IMR-90 (cell line): Measurements from ENCODE around the gene HKDC1. TPM values are rescaled to one million over a fixed set of nuclear protein-coding genes. Genes with fewer than 3 reads are reported as not detected.

Experiments
- ATAC-seq: fragments of 200-7000 bp; cut with Tn5 transposase; 2 replicates; pipeline ENCODE4 v1.9.1; 2020; ENCODE audit warnings: low read depth, mild to moderate bottlenecking, moderate library complexity
- BruUV-seq: library from RNA; stranded (reverse); fragments of 400-500 nt; replicated peaks from 2 replicates; lab custom pipeline; 2021; lab: Mats Ljungman, UMichigan
- CTCF ChIA-PET: fragments of 300-600 bp; formaldehyde crosslinking; extraction: SDS; loops from one replicate; lab custom pipeline; 2021; ENCODE audit warnings: antibody characterized with exemption; lab: Yijun Ruan, JAX
- POLR2A ChIA-PET: fragments of 300-600 bp; sonication (Branson Sonifier 250); formaldehyde crosslinking; loops from one replicate; lab custom pipeline; 2022; ENCODE audit warnings: antibody characterized with exemption; ENCODE audit not compliant: unreplicated experiment; lab: Charles Lee
- DNase-seq: peaks from one replicate; pipeline ENCODE4 v3.0.0; 2013
- H2AFZ ChIP-seq: replicated peaks from 2 replicates; pipeline ENCODE3; 2013; ENCODE audit warnings: low read length, mild to moderate bottlenecking; ENCODE audit not compliant: poor library complexity
- H2AK5ac ChIP-seq: 2 replicates; pipeline ENCODE4 v1.6.1; 2013; ENCODE audit warnings: low read depth, low read length, inconsistent platforms
- H2AK9ac ChIP-seq: replicated peaks from 2 replicates; pipeline ENCODE3; 2013; ENCODE audit warnings: mild to moderate bottlenecking, low read depth, low read length, moderate library complexity; ENCODE audit not compliant: poor library complexity
- H2BK120ac ChIP-seq: 2 replicates; pipeline ENCODE4 v1.6.1; 2013; ENCODE audit warnings: low read depth, low read length, inconsistent platforms
- H2BK15ac ChIP-seq: 3 replicates; pipeline ENCODE4 v1.6.1; 2013; ENCODE audit warnings: low read depth, low read length, inconsistent platforms
- H2BK20ac ChIP-seq: 2 replicates; pipeline ENCODE4 v1.6.1; 2013; ENCODE audit warnings: low read depth, mild to moderate bottlenecking, inconsistent platforms, low read length, moderate library complexity
- H2BK5ac ChIP-seq: 2 replicates; pipeline ENCODE4 v1.6.1; 2013; ENCODE audit warnings: mild to moderate bottlenecking, low read depth, low read length, inconsistent platforms; ENCODE audit not compliant: poor library complexity, severe bottlenecking
- H3K14ac ChIP-seq: replicated peaks from 2 replicates; pipeline ENCODE4 v1.6.1; 2013; ENCODE audit warnings: low read depth, low read length, inconsistent platforms
- H3K18ac ChIP-seq: 2 replicates; pipeline ENCODE4 v1.6.1; 2013; ENCODE audit warnings: low read depth, low read length, control low read depth
- H3K23ac ChIP-seq: 2 replicates; pipeline ENCODE4 v1.6.1; 2013; ENCODE audit warnings: low read depth, low read length, inconsistent platforms
- H3K27ac ChIP-seq: 2 replicates; pipeline ENCODE4 v1.5.1; 2013; ENCODE audit warnings: mild to moderate bottlenecking, control low read depth, low read length; ENCODE audit not compliant: insufficient read depth
- H3K27me3 ChIP-seq: 2 replicates; pipeline ENCODE4 v1.6.1; 2013; ENCODE audit warnings: low read length; ENCODE audit not compliant: control insufficient read depth, insufficient read depth
- H3K36me3 ChIP-seq: 2 replicates; pipeline ENCODE4 v1.6.1; 2013; ENCODE audit warnings: low read length, mixed read lengths; ENCODE audit not compliant: control insufficient read depth, insufficient read depth
- H3K4ac ChIP-seq: 2 replicates; pipeline ENCODE4 v1.6.1; 2013; ENCODE audit warnings: low read depth, low read length, inconsistent platforms
- H3K4me1 ChIP-seq: 2 replicates; pipeline ENCODE4 v1.6.1; 2013; ENCODE audit warnings: low read length, mixed read lengths; ENCODE audit not compliant: control insufficient read depth, insufficient read depth
- H3K4me2 ChIP-seq: 2 replicates; pipeline ENCODE4 v1.6.1; 2013; ENCODE audit warnings: low read depth, mild to moderate bottlenecking, control low read depth, low read length, moderate library complexity
- H3K4me3 ChIP-seq: 2 replicates; pipeline ENCODE4 v1.5.1; 2013; ENCODE audit warnings: low read depth, mild to moderate bottlenecking, control low read depth, low read length, moderate library complexity; ENCODE audit not compliant: insufficient read depth
- H3K56ac ChIP-seq: 2 replicates; pipeline ENCODE4 v1.6.1; 2013; ENCODE audit warnings: low read length, inconsistent platforms; ENCODE audit not compliant: insufficient read depth; ENCODE audit errors: extremely low read depth
- H3K79me1 ChIP-seq, 2 experiments: 2 replicates each; pipeline ENCODE4 v1.6.1; 2013; ENCODE audit warnings: low read length in 2 of 2, inconsistent platforms in 1 of 2, low read depth in 1 of 2
- H3K9ac ChIP-seq: 2 replicates; pipeline ENCODE4 v1.6.1; 2013; ENCODE audit warnings: low read depth, low read length, control low read depth
- H3K9me1 ChIP-seq: 2 replicates; pipeline ENCODE4 v1.6.1; 2013; ENCODE audit warnings: low read length, inconsistent platforms; ENCODE audit not compliant: insufficient read depth
- H3K9me3 ChIP-seq: 2 replicates; pipeline ENCODE4 v1.6.1; 2013; ENCODE audit warnings: low read length; ENCODE audit not compliant: control insufficient read depth, insufficient read depth
- H4K20me1 ChIP-seq: 2 replicates; pipeline ENCODE4 v1.6.1; 2013; ENCODE audit warnings: low read length, inconsistent platforms; ENCODE audit not compliant: insufficient read depth
- H4K5ac ChIP-seq: 2 replicates; pipeline ENCODE4 v1.6.1; 2013; ENCODE audit warnings: mild to moderate bottlenecking, low read depth, low read length, control low read depth
- H4K8ac ChIP-seq, 2 experiments: 2 replicates each; pipeline ENCODE4 v1.6.1; 2013; ENCODE audit warnings: low read depth in 2 of 2, low read length in 2 of 2, control low read depth in 1 of 2, inconsistent platforms in 1 of 2
- H4K91ac ChIP-seq: 2 replicates; pipeline ENCODE4 v1.6.1; 2013; ENCODE audit warnings: low read depth, low read length, inconsistent platforms; ENCODE audit not compliant: insufficient read depth
- BHLHE40 ChIP-seq: fragments of 150-350 bp; IDR thresholded peaks from 2 replicates; pipeline ENCODE4 v1.6.1; 2016; ENCODE audit warnings: mild to moderate bottlenecking, low read depth, low read length
- CEBPB ChIP-seq: IDR thresholded peaks from 2 replicates; pipeline ENCODE4 v1.6.1; 2012; ENCODE audit warnings: low read depth, low read length, improper control_type of control experiment
- CHD1 ChIP-seq: IDR thresholded peaks from 2 replicates; pipeline ENCODE4 v1.6.1; 2012; ENCODE audit warnings: low read depth, low read length, improper control_type of control experiment
- NFE2L2 ChIP-seq: fragments of 150-350 bp; IDR thresholded peaks from 2 replicates; pipeline ENCODE4 v1.6.1; 2016; ENCODE audit warnings: low read depth, mild to moderate bottlenecking, low read length
- POLR2A ChIP-seq: IDR thresholded peaks from 2 replicates; pipeline ENCODE4 v1.6.1; 2012; ENCODE audit warnings: mild to moderate bottlenecking, low read depth, low read length
- SMC3 ChIP-seq: fragments of 150-350 bp; IDR thresholded peaks from 2 replicates; pipeline ENCODE4 v1.6.1; 2016; ENCODE audit warnings: low read depth, mild to moderate bottlenecking, antibody characterized with exemption, low read length, moderate library complexity
- USF2 ChIP-seq: fragments of 150-350 bp; IDR thresholded peaks from 2 replicates; pipeline ENCODE4 v1.6.1; 2017; ENCODE audit warnings: mild to moderate bottlenecking, antibody characterized with exemption, low read length, low read depth
- WGBS, 2 experiments: methylation state at CpG; one replicate each; pipeline versions ENCODE4 v1.1.5 to v1.1.7; 2013; ENCODE audit warnings: missing lambda C conversion rate in 2 of 2; ENCODE audit not compliant: insufficient read length in 1 of 2; ENCODE audit errors: extremely low coverage in 2 of 2; 5-methylcytosine and 5-hydroxymethylcytosine counted together
- dilution Hi-C: fragments of 300-500 bp; cut with HindIII; formaldehyde crosslinking; loops from one replicate; pipeline ENCODE4 v1.14.3; 2018; ENCODE audit warnings: low sequenced_read_pairs; ENCODE audit not compliant: unreplicated experiment
- in situ Hi-C: fragments of 300-500 bp; cut with MboI; formaldehyde crosslinking; loops from 3 replicates; pipeline ENCODE4 v1.14.3; 2019; ENCODE audit warnings: low sequenced_read_pairs, inconsistent platforms, mixed read lengths
- intact Hi-C: fragments of 100-400 bp; cut with micrococcal nuclease; formaldehyde crosslinking; loops from 2 replicates; pipeline ENCODE4 v1.10.0; 2022
- polyA plus RNA-seq, 3 experiments: library from polyadenylated mRNA; depleted of rRNA; stranded (reverse); fragments of >200 nt; gene quantifications; 2 replicates each; pipeline ENCODE4 v1.2.3, GENCODE V29; 2012; ENCODE audit warnings: low replicate concordance in 1 of 3
- total RNA-seq: library from RNA; depleted of rRNA; stranded (reverse); fragments of >200 nt; gene quantifications from 2 replicates; pipeline ENCODE4 v1.2.3, GENCODE V29; 2012

HKDC1 gene
- total and polyA plus RNA-seq, 2 of the 4 experiments (the other 2 are of a cell fraction): under 0.01 to 0.03 TPM

GRCh38 chr10:69243817-69244216 lies 23.7 kb downstream of the HKDC1 start:
- no peak overlapping the region for H3K56ac ChIP-seq
- no peak for DNase-seq
- TF ChIP-seq NFE2L2 (no peak), BHLHE40 (no peak), USF2 (no peak), CHD1 (no peak), SMC3 (no peak), CEBPB (no peak), POLR2A (no peak)
- no peaks in the 10 kb centered on the region for H3K4me1 ChIP-seq
- H3K27ac ChIP-seq: no peak overlapping the region
- H2AFZ ChIP-seq: no peak overlapping the region
- no peak overlapping the region for H2BK120ac ChIP-seq
- ChIA-PET POLR2A (no interaction called here), CTCF (no interaction called here)
- no peak overlapping the region for H3K9ac ChIP-seq
- no peak overlapping the region for H2BK15ac ChIP-seq
- H4K20me1 ChIP-seq: no peaks in the 10 kb centered on the region
- no peak overlapping the region for H2BK5ac ChIP-seq
- no peak overlapping the region for H3K4me2 ChIP-seq
- no peak for ATAC-seq
- H3K36me3 ChIP-seq: no peaks in the 10 kb centered on the region
- H3K14ac ChIP-seq: no peak overlapping the region
- BruUV-seq: no TSS peak
- intact Hi-C loops: no loop called here
- no peak overlapping the region for H4K5ac ChIP-seq
- H3K18ac ChIP-seq: no peak overlapping the region
- peaks cover 27% of the 10 kb centered on the region for H3K27me3 ChIP-seq
- in situ Hi-C loops: no loop called here
- no peaks in the 10 kb centered on the region for H3K79me1 ChIP-seq
- H3K23ac ChIP-seq: no peak overlapping the region
- no peak overlapping the region for H2BK20ac ChIP-seq
- H4K91ac ChIP-seq: no peak overlapping the region
- no CpG with 5 or more reads among the region's 10 CpGs for WGBS, 2 experiments
- H3K9me3 ChIP-seq: no peaks in the 10 kb centered on the region
- no peaks in the 10 kb centered on the region for H3K9me1 ChIP-seq
- no peak overlapping the region for H2AK5ac ChIP-seq
- no peak overlapping the region for H2AK9ac ChIP-seq
- dilution Hi-C loops: no loop called here
- H4K8ac ChIP-seq: no peak overlapping the region
- H3K4ac ChIP-seq: no peak overlapping the region
- no peak overlapping the region for H3K4me3 ChIP-seq
